Measurements from ENCODE around the gene MTCL1.
A peak's percentile ranks its signal among the peaks of the same experiment; 100 is the strongest.
"Not testable (repeated sequence)": the region's sequence is repeated elsewhere in the genome, so short reads cannot be mapped to it uniquely, and the experiment has no call there.

MTCL1 gene

GRCh38 chr18:8741117-8741516, 35.8 kb downstream of the MTCL1 start:
- DNase-seq (ENCODE audit: low read depth, low spot score), result no peak

GRCh38 chr18:8741532-8741931, 36.2 kb downstream of the MTCL1 start:
- no peak for DNase-seq (ENCODE audit: low read depth, low spot score)
- no peak overlapping the region for H3K27ac ChIP-seq

More at GRCh38 chr18:8741117-8741516, 35.8 kb downstream of the MTCL1 start:
- H3K27ac ChIP-seq, result no peak overlapping the region

- DNase-seq (ENCODE audit: low read depth, low spot score), result no peak
- H3K27ac ChIP-seq, result no peak overlapping the region
Observed at GRCh38 chr18:8742387-8743361, 37.3 kb downstream of the MTCL1 start.

- no peak overlapping the region for H3K27ac ChIP-seq
- DNase-seq (ENCODE audit: low read depth, low spot score), result no peak
Observed at GRCh38 chr18:8744038-8744437, 38.7 kb downstream of the MTCL1 start.

GRCh38 chr18:8744656-8745055, 39.3 kb downstream of the MTCL1 start:
- DNase-seq (ENCODE audit: low read depth, low spot score), result no peak
- no peak overlapping the region for H3K27ac ChIP-seq

GRCh38 chr18:8745355-8746014, 40.1 kb downstream of the MTCL1 start:
- no peak for DNase-seq (ENCODE audit: low read depth, low spot score)

GRCh38 chr18:8747440-8747937, 42.1 kb downstream of the MTCL1 start:
- peak overlapping the region; percentile 7 for H3K27ac ChIP-seq
- no peak for DNase-seq (ENCODE audit: low read depth, low spot score)

More at GRCh38 chr18:8745355-8746014, 40.1 kb downstream of the MTCL1 start:
- H3K27ac ChIP-seq, result no peak overlapping the region

GRCh38 chr18:8749492-8749891, 44.1 kb downstream of the MTCL1 start:
- no peak overlapping the region for H3K27ac ChIP-seq
- DNase-seq (ENCODE audit: low read depth, low spot score), result no peak

GRCh38 chr18:8750954-8751415, 45.6 kb downstream of the MTCL1 start:
- H3K27ac ChIP-seq, result no peak overlapping the region
- no peak for DNase-seq (ENCODE audit: low read depth, low spot score)

- no peak overlapping the region for H3K27ac ChIP-seq
Observed at GRCh38 chr18:8751692-8752091, 46.3 kb downstream of the MTCL1 start.

GRCh38 chr18:8752329-8752728, 47.0 kb downstream of the MTCL1 start:
- no peak for DNase-seq (ENCODE audit: low read depth, low spot score)
- H3K27ac ChIP-seq, result no peak overlapping the region

More at GRCh38 chr18:8751692-8752091, 46.3 kb downstream of the MTCL1 start:
- no peak for DNase-seq (ENCODE audit: low read depth, low spot score)

GRCh38 chr18:8754995-8755960, 49.9 kb downstream of the MTCL1 start:
- H3K27ac ChIP-seq, result no peak overlapping the region

GRCh38 chr18:8756571-8756970, 51.2 kb downstream of the MTCL1 start:
- H3K27ac ChIP-seq, result no peak overlapping the region

More at GRCh38 chr18:8754995-8755960, 49.9 kb downstream of the MTCL1 start:
- DNase-seq (ENCODE audit: low read depth, low spot score), result no peak

GRCh38 chr18:8757396-8757997, 52.1 kb downstream of the MTCL1 start:
- no peak overlapping the region for H3K27ac ChIP-seq
- no peak for DNase-seq (ENCODE audit: low read depth, low spot score)

More at GRCh38 chr18:8756571-8756970, 51.2 kb downstream of the MTCL1 start:
- no peak for DNase-seq (ENCODE audit: low read depth, low spot score)

- no peak overlapping the region for H3K27ac ChIP-seq
- no peak for DNase-seq (ENCODE audit: low read depth, low spot score)
Observed at GRCh38 chr18:8758466-8758865, 53.1 kb downstream of the MTCL1 start.

GRCh38 chr18:8760984-8761383, 55.6 kb downstream of the MTCL1 start:
- no peak for DNase-seq (ENCODE audit: low read depth, low spot score)
- no peak overlapping the region for H3K27ac ChIP-seq

- not testable (repeated sequence) for H3K27ac ChIP-seq; DNase-seq (ENCODE audit: low read depth, low spot score)
Observed at GRCh38 chr18:8761535-8761934, 56.2 kb downstream of the MTCL1 start.

- no peak for DNase-seq (ENCODE audit: low read depth, low spot score)
- no peak overlapping the region for H3K27ac ChIP-seq
Observed at GRCh38 chr18:8762968-8763367, 57.6 kb downstream of the MTCL1 start.

GRCh38 chr18:8763611-8764010, 58.3 kb downstream of the MTCL1 start:
- no peak overlapping the region for H3K27ac ChIP-seq
- no peak for DNase-seq (ENCODE audit: low read depth, low spot score)

Data from epithelial cell of prostate (primary cell).